22Rv1 (cell line): Measurements from ENCODE around the gene MUL1.

Source experiments
- CTCF ChIP-seq: fragments of 450-650 bp; IDR thresholded peaks from 2 replicates; pipeline ENCODE4 v1.5.1; 2017; ENCODE audit warnings: mild to moderate bottlenecking
- ZFX ChIP-seq: fragments of 450-650 bp; IDR thresholded peaks from 2 replicates; pipeline ENCODE4 v1.6.1; 2017; ENCODE audit warnings: antibody characterized with exemption, borderline replicate concordance

GRCh38 chr1:20496241-20496661 is 11.7 kb downstream of the MUL1 start:
- TF ChIP-seq CTCF: no peak
- no peak for TF ChIP-seq ZFX
